GM21717 (cell line): ENCODE measurements around the gene NFIX.

Experiments used
- ATAC-seq: cut with Tn5 transposase; IDR thresholded peaks from one replicate; pipeline ENCODE4 v1.9.1; 2021; ENCODE audit warnings: mild to moderate bottlenecking, moderate library complexity; ENCODE audit not compliant: unreplicated experiment

NFIX gene

GRCh38 chr19:13139633-13140311 is 144.5 kb downstream of the NFIX start:
- ATAC-seq = no peak

- ATAC-seq = no peak
Measured at GRCh38 chr19:13146763-13147563, 151.7 kb downstream of the NFIX start.
